Neutrophil (primary cell): ENCODE data around the gene ITPKA.

Experiments used
- H3K27ac ChIP-seq: fragments of 200-600 bp; sonication (generic); 2 replicates; pipeline ENCODE4 v1.5.1; 2016; ENCODE audit warnings: mild to moderate bottlenecking, moderate library complexity
- H3K27me3 ChIP-seq: fragments of 200-600 bp; sonication (generic); 2 replicates; pipeline ENCODE4 v1.6.0; 2016; ENCODE audit warnings: mild to moderate bottlenecking
- H3K36me3 ChIP-seq: fragments of 200-600 bp; sonication (generic); 2 replicates; pipeline ENCODE4 v1.5.1; 2017
- H3K4me1 ChIP-seq, 2 experiments: fragments of 200-600 bp in 1 of 2; sonication (generic) in 1 of 2; 1 replicate in 1 of 2; 2 replicates in 1 of 2; pipeline versions ENCODE4 v1.5.1 to v1.6.1; 2013 to 2016; ENCODE audit warnings: low read depth in 1 of 2, low read length in 1 of 2, mild to moderate bottlenecking in 1 of 2, moderate library complexity in 1 of 2; ENCODE audit not compliant: control insufficient read depth in 1 of 2, insufficient read depth in 1 of 2
- H3K4me3 ChIP-seq, 2 experiments: fragments of 200-600 bp in 1 of 2; sonication (generic) in 1 of 2; 1 replicate in 1 of 2; 2 replicates in 1 of 2; pipeline ENCODE4 v1.5.1; 2013 to 2016; ENCODE audit warnings: low read depth in 1 of 2, low read length in 1 of 2, mild to moderate bottlenecking in 1 of 2, moderate library complexity in 1 of 2
- H3K9me3 ChIP-seq: fragments of 200-600 bp; sonication (generic); 2 replicates; pipeline ENCODE4 v1.5.1; 2016
- CTCF ChIP-seq: fragments of 200-600 bp; sonication (generic); IDR thresholded peaks from 2 replicates; pipeline ENCODE4 v1.5.1; 2016; ENCODE audit warnings: antibody characterized with exemption

Gene ITPKA

GRCh38 chr15:41544650-41545015 lies 51.0 kb downstream of the ITPKA start:
- Histone ChIP-seq H3K9me3 (no peaks in the 10 kb centered on the region), H3K4me3 (peak overlapping the region; percentile 80 to 89), H3K36me3 (no peaks in the 10 kb centered on the region), H3K4me1 (peaks cover 11 to 12% of the 10 kb centered on the region in 2 experiments), H3K27me3 (peaks cover 7% of the 10 kb centered on the region), H3K27ac (no peak overlapping the region)
- TF ChIP-seq CTCF: no peak

GRCh38 chr15:41545218-41545617 lies 51.5 kb downstream of the ITPKA start:
- peaks cover 7% of the 10 kb centered on the region for H3K27me3 ChIP-seq

GRCh38 chr15:41546851-41547786 lies 53.4 kb downstream of the ITPKA start:
- Histone ChIP-seq H3K27me3 (peaks cover 7% of the 10 kb centered on the region), H3K4me1 (peaks cover 11 to 12% of the 10 kb centered on the region in 2 experiments), H3K4me3 (no peak overlapping the region), H3K36me3 (no peaks in the 10 kb centered on the region), H3K27ac (no peak overlapping the region), H3K9me3 (no peaks in the 10 kb centered on the region)
- TF ChIP-seq CTCF: no peak

More at GRCh38 chr15:41545218-41545617, 51.5 kb downstream of the ITPKA start:
- H3K9me3 ChIP-seq: no peaks in the 10 kb centered on the region
- no peaks in the 10 kb centered on the region for H3K36me3 ChIP-seq
- TF ChIP-seq CTCF: no peak
- H3K27ac ChIP-seq: no peak overlapping the region
- H3K4me1 ChIP-seq: peaks cover 11 to 12% of the 10 kb centered on the region in 2 experiments
- H3K4me3 ChIP-seq: no peak overlapping the region

GRCh38 chr15:41550066-41550775 lies 56.5 kb downstream of the ITPKA start:
- TF ChIP-seq CTCF: no peak
- H3K9me3 ChIP-seq: no peaks in the 10 kb centered on the region
- H3K27me3 ChIP-seq: peaks cover 18% of the 10 kb centered on the region
- no peak overlapping the region for H3K4me3 ChIP-seq
- no peaks in the 10 kb centered on the region for H3K4me1 ChIP-seq
- H3K36me3 ChIP-seq: no peaks in the 10 kb centered on the region
- H3K27ac ChIP-seq: no peak overlapping the region
